ENCODE results near the gene DLGAP1.

DNA sequence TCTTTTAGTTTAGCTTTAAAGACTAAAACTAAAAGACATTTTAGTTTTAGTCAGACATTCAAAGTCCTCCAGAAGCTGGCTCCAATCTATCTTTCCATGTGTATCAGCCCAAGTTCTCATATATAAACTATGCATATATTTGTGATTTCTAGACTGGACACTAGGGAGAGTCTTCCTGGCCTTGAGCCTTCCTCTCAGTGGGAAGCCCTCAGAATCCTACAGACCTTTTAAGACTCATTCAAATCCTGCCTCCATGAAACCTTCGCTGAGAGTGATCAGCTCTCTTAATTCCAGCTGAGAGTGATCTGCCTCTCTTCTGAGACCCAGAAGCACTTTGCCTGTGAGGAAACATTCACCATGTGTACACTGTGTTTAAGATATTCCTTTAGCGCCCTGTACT is 552.4 kb downstream of the DLGAP1 start:
- TF ChIP-seq REST (IDR thresholded peaks at IDR 0.05; ENCODE audit: borderline replicate concordance) (no peak), CTCF (IDR thresholded peaks at IDR 0.05; ENCODE audit: poor library complexity, severe bottlenecking) (no peak), POLR2AphosphoS5 (IDR thresholded peaks at IDR 0.05) (no peak), TAF1 (IDR thresholded peaks at IDR 0.05; ENCODE audit: low read depth) (no peak), EZH2 (IDR thresholded peaks at IDR 0.05; ENCODE audit: borderline replicate concordance, insufficient read depth, low read length, poor library complexity, severe bottlenecking) (no peak), MXI1 (conservative IDR thresholded peaks at IDR 0.05; ENCODE audit: poor library complexity, severe bottlenecking) (no peak), RAD21 (conservative IDR thresholded peaks at IDR 0.05) (no peak)

All from neural cell (in vitro differentiated cells).